Spinal cord (tissue), 10 donors: ENCODE measurements around the gene TCHP. TPM values are rescaled to one million over a fixed set of nuclear protein-coding genes. Genes with fewer than 3 reads are reported as not detected.
"Not testable (repeated sequence)": the region's sequence is repeated elsewhere in the genome, so short reads cannot be mapped to it uniquely, and the experiment has no call there.

Source experiments
- DNase-seq, 6 donors: peaks; one replicate each; pipeline versions ENCODE4 v3.0.0 to v3.0.0-alpha.2; 2013 to 2015; ENCODE audit warnings: low spot score in 6 of 6, low read depth in 4 of 6
- H3K27ac ChIP-seq: one replicate; pipeline ENCODE4 v1.5.1; 2013; ENCODE audit warnings: low read depth, low read length, control low read depth
- H3K27me3 ChIP-seq: one replicate; pipeline ENCODE4 v1.6.1; 2013; ENCODE audit warnings: low read length; ENCODE audit not compliant: control insufficient read depth, insufficient read depth
- H3K36me3 ChIP-seq: one replicate; pipeline ENCODE4 v1.6.1; 2013; ENCODE audit warnings: low read length; ENCODE audit not compliant: control insufficient read depth, insufficient read depth
- H3K4me1 ChIP-seq: one replicate; pipeline ENCODE4 v1.6.1; 2013; ENCODE audit warnings: low read length; ENCODE audit not compliant: control insufficient read depth, insufficient read depth
- H3K4me3 ChIP-seq: one replicate; pipeline ENCODE4 v1.5.1; 2013; ENCODE audit warnings: low read depth, low read length, control low read depth
- H3K9me3 ChIP-seq: one replicate; pipeline ENCODE4 v1.6.1; 2013; ENCODE audit warnings: low read length; ENCODE audit not compliant: control insufficient read depth, insufficient read depth
- WGBS: methylation state at CpG from one replicate; pipeline ENCODE4 v1.1.5; 2013; ENCODE audit warnings: missing lambda C conversion rate; ENCODE audit not compliant: insufficient coverage; 5-methylcytosine and 5-hydroxymethylcytosine counted together
- polyA plus RNA-seq, 2 donors: library from polyadenylated mRNA; unstranded; fragments of 120-200 nt; gene quantifications; one replicate each; pipeline ENCODE4 v1.2.1, GENCODE V29; 2013; ENCODE audit not compliant: insufficient read length in 2 of 2
- total RNA-seq, 2 donors: library from RNA; depleted of rRNA in 1 of 2; stranded (reverse); fragments of 120-200 nt in 1 of 2; fragments of >200 nt in 1 of 2; gene quantifications; one replicate each; pipeline versions ENCODE4 v1.2.3 to v1.2.4, GENCODE V29; 2013 to 2014
- donor health status: healthy.

Gene TCHP
- total and polyA plus RNA-seq, 4 donors: 7.6 to 32.7 (median 21.8) TPM

DNA sequence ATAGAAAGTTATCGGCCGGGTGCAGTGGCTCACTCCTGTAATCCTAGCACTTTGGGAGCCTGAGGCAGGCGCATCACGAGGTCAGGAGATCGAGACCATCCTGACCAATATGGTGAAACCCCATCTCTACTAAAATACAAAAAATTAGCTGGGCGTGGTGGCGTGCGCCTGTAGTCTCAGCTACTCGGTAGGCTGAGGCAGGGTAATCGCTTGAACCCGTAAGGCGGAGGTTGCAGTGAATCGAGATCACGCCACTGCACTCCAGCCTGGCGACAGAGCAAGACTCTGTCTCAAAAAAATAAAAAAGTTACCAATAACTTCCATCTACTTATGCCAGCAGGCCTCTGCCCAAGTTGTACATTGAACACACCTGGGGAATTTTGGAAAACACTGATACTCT is 729 bp upstream of the TCHP start:
- H3K4me1 ChIP-seq: peaks cover 19% of the 10 kb centered on the region
- H3K27me3 ChIP-seq, DNase-seq, H3K9me3 ChIP-seq, H3K27ac ChIP-seq, H3K4me3 ChIP-seq: not testable (repeated sequence)
- peaks cover 15% of the 10 kb centered on the region for H3K36me3 ChIP-seq
- WGBS: 97% methylated on average over 11 of the region's 15 CpGs

DNA sequence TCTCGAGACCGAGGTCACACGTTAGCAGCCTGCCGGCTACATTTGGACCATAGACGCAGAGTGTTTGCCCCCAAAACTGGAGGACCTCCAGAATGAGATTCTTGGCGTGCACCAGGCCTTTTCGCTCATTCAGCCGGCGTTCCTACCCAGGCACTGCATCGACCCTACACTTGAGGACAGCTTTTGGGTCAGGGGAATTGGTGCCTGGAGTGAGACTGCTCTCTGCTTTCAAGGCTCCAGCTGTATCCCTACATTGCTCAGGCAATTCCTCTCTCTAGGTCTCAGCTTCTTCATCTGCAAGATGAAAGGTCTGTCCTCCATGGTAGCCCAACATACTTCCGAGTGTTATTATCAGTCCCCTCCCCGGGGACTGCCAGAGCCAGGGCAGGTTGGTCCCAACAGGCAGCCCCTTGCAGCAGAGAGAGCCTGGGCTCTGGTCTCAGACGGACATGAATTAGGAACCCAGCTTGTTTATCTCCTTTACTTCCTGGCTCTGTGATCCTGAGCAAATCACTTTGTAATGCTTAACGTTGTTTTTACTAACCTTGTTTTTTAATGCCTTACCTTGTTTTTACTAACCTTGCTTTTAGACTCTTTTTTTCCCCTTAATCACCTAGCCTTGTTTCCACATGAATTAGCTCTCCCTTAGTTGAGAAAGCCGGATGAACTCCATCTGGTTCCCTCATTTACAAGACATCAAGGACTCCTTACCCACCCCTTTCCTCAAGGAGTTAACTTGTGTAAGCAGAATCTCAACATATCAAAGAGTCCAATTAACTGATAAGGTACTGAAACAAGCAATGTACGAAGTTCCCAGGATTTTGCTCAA is 892 bp downstream of the TCHP start:
- Histone ChIP-seq H3K4me1 (peaks cover 19% of the 10 kb centered on the region), H3K36me3 (peaks cover 26% of the 10 kb centered on the region), H3K27me3 (no peaks in the 10 kb centered on the region), H3K4me3 (peak overlapping the region; percentile 71), H3K27ac (peak overlapping the region; percentile 84), H3K9me3 (no peaks in the 10 kb centered on the region)
- WGBS: 2% methylated on average over 15 of the region's 16 CpGs
- no peak for DNase-seq

DNA sequence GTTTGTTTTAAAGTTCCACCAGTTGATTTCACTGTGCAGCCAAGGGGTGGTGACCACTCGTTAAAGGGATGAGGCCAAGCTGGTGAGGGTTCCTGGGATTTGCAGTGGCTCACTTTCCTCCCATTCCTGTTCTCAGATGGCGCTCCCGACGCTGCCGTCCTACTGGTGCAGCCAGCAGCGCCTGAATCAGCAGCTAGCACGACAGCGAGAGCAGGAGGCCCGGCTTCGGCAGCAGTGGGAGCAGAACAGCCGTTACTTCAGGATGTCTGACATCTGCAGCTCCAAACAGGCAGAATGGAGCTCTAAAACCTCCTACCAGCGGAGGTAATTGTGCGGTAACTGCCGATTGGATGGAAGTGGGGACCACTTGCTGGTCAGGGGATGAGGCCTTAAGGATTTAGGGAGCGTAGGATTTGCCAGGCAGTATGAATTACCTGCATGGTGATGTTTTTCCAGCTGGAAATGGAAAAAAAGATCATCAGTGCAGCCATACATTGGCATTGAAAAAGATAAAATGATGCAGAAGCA is 2.9 kb downstream of the TCHP start:
- Histone ChIP-seq H3K9me3 (no peaks in the 10 kb centered on the region), H3K4me1 (peaks cover 19% of the 10 kb centered on the region), H3K4me3 (no peak overlapping the region), H3K27ac (no peak overlapping the region), H3K36me3 (peaks cover 46% of the 10 kb centered on the region), H3K27me3 (no peaks in the 10 kb centered on the region)
- peak in 1 of 6 donors; percentile 85 for DNase-seq
- WGBS: 48% methylated on average over 15 of the region's 15 CpGs

DNA sequence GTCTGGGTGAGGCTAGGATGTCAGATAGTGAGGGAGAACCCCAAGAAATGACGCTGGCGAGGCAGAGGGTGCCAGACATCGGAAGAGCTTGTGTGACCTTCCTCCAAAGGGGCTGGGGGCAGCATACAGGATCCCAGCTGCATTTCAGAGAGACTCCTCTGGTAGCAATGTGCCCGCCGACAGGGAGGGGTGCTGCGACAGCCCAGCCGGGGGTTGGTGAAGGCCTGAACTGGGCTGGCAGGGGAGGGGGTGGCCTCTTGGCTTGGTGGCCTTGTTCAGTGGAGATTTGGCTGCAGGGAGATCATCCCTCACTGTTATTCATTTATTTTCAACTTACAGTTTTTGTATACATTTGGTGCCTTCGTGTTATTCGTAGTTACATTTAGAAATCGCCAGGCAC is 5.2 kb downstream of the TCHP start:
- WGBS: 95% methylated on average over 8 of the region's 10 CpGs
- Histone ChIP-seq H3K36me3 (peaks cover 64% of the 10 kb centered on the region), H3K4me3 (no peak overlapping the region), H3K27me3 (no peaks in the 10 kb centered on the region), H3K9me3 (no peaks in the 10 kb centered on the region), H3K27ac (no peak overlapping the region), H3K4me1 (peaks cover 11% of the 10 kb centered on the region)
- no peak for DNase-seq

DNA sequence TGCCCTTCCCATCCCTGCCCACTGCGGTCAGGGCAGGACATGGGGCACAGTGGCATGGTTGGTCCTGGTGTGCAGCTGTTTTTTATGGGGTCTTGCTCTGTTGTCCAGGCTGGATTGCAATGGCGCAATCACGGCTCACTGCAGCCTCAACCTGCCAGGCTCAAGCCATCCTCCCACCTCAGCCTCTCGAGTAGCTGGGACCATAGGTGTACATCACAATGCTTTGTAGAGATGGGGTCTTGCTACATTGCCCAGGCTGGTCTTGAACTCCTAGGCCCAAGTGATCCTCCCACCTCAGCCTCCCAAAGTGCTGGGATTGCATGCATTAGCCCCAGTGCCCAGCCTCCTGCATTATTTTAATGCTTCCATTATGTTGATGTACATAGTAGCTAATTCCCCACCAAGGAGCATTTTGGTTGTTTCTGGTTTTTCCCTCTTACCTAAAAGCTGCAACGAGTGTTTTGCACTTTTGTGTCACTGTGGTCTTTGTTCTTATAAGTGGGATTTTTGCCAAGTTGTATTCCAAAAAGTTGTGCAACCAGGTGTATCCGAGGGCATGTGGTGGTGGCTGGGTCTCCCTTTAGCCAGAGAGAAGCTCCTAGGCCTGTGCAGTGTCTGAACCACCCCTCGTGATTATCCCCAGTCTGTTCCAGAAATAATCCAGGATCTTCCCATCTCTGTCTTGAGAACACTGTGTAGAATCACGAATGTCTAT is 10.3 kb downstream of the TCHP start:
- Histone ChIP-seq H3K9me3 (no peaks in the 10 kb centered on the region), H3K36me3 (peaks cover 81% of the 10 kb centered on the region), H3K4me1 (no peaks in the 10 kb centered on the region), H3K4me3 (no peak overlapping the region), H3K27ac (no peak overlapping the region), H3K27me3 (no peaks in the 10 kb centered on the region)
- 100% methylated on average over 2 of the region's 8 CpGs for WGBS
- no peak for DNase-seq

DNA sequence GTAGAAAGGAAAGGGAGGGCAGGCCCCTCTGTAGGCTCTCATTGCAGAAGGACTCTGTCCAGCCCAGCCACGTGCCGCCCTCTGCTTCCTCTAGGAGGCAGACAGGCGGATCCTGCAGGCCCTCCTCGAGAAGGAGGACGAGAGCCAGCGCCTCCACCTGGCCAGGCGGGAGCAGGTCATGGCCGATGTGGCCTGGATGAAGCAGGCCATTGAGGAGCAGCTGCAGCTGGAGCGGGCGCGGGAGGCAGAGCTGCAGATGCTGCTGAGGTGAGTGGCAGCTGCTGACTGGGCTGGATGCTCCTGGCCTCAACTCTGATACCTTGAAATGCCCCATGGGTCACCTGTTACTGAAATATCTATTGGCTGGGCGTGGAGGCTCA is 10.9 kb downstream of the TCHP start:
- H3K4me3 ChIP-seq: no peak overlapping the region
- H3K4me1 ChIP-seq: no peaks in the 10 kb centered on the region
- no peaks in the 10 kb centered on the region for H3K27me3 ChIP-seq
- no peak for DNase-seq
- peaks cover 86% of the 10 kb centered on the region for H3K36me3 ChIP-seq
- H3K9me3 ChIP-seq: no peaks in the 10 kb centered on the region
- WGBS: 54% methylated on average over 12 of the region's 12 CpGs
- H3K27ac ChIP-seq: no peak overlapping the region

DNA sequence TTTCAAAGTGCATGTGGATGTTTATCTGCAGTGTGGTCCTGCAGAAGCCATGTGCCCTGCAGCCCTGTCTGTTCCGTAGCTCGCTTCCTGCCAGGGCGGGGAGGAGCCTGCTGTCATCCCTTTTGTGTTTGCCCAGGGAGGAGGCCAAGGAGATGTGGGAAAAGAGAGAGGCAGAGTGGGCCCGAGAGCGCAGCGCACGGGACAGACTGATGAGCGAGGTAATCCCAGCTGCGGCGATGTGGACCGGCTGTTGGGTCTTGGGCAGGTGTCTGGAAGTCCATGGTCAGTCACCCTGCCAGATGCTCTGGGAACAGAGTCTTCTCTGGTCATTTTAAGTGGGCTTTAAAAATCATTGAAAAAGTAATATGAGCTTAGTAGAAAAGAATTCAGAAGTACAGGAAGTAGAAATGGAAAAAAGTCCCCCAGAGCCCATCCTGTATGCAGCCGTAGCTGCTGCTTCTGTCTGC is 12.8 kb downstream of the TCHP start:
- DNase-seq: no peak
- H3K4me3 ChIP-seq: no peak overlapping the region
- peaks cover 75% of the 10 kb centered on the region for H3K36me3 ChIP-seq
- 71% methylated on average over 11 of the region's 12 CpGs for WGBS
- no peaks in the 10 kb centered on the region for H3K4me1 ChIP-seq
- H3K9me3 ChIP-seq: no peaks in the 10 kb centered on the region
- no peak overlapping the region for H3K27ac ChIP-seq
- no peaks in the 10 kb centered on the region for H3K27me3 ChIP-seq

DNA sequence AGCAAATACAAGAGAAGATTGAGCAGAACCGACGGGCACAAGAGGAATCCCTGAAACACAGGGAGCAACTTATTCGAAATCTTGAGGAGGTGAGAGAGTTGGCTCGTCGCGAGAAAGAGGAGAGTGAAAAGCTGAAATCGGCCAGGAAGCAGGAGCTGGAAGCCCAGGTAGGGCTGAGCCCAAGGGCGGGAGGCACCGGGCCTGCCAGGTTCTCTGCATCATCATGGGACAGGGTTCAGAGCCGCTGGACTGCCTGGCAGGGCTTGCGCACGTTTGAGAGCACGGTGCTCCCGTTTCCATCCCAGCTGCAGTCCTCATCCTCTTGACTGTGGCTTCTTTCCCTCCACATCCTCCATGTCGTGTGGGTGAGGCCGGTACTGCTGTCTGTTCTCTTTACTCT is 14.4 kb downstream of the TCHP start:
- H3K36me3 ChIP-seq: peaks cover 76% of the 10 kb centered on the region
- WGBS: 95% methylated on average over 16 of the region's 16 CpGs
- H3K27ac ChIP-seq: no peak overlapping the region
- DNase-seq: no peak
- H3K9me3 ChIP-seq: no peaks in the 10 kb centered on the region
- H3K4me3 ChIP-seq: no peak overlapping the region
- H3K27me3 ChIP-seq: no peaks in the 10 kb centered on the region
- H3K4me1 ChIP-seq: no peaks in the 10 kb centered on the region

DNA sequence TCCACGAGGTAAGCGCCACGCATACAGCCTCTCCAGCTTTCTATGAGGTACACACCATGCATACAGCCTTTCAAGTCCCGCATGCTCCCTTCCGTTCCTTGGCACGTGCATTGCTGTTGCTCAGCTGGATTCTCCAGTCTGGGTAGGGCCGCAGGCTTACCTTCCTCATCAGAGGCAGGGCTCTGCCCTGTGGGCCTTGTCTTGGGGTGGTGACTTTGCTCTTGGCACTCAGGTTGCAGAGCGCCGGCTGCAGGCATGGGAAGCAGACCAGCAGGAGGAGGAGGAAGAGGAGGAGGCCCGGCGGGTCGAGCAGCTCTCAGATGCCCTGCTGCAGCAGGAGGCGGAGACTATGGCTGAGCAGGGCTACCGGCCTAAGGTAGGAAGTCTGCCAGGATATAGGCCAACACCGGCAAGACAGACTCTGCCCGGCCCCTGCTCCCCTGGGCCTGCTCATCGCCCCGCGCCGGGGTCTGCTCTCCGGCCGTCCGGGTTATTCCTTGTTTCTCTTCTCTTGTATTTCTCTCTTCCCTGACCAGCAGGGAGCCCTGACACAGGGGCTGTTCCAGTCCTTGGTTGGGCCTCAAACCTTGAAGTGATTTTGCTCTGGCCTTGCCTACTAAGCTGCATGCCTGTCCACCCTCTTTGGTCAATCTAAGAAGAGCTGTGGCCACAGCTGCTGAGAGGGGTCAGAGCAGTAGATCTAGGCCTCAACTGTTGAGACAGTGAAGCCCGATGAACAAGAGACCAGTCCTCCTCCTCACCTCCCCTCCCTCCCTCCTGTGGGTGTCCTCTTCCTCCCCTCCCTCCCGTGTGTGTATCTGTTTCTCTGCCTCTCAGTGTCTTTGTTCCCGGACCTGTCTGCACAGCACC is 15.3 kb downstream of the TCHP start:
- peaks cover 70% of the 10 kb centered on the region for H3K36me3 ChIP-seq
- 90% methylated on average over 22 of the region's 26 CpGs for WGBS

More for the DNA sequence above, 15.3 kb downstream of the TCHP start:
- Histone ChIP-seq H3K27ac (no peak overlapping the region), H3K9me3 (no peaks in the 10 kb centered on the region), H3K4me3 (no peak overlapping the region), H3K4me1 (no peaks in the 10 kb centered on the region), H3K27me3 (no peaks in the 10 kb centered on the region)
- DNase-seq: no peak
